ENCODE measurements around the gene ZNF148.

ZNF148 gene

GRCh38 chr3:125331243-125331642, 43.9 kb downstream of the ZNF148 start:
- DNase-seq (ENCODE audit: extremely low read depth, low read depth): no peak
- TF ChIP-seq CTCF (IDR thresholded peaks at IDR 0.05; ENCODE audit: low read depth, low read length): no peak

- DNase-seq (ENCODE audit: extremely low read depth, low read depth): no peak
- TF ChIP-seq CTCF (IDR thresholded peaks at IDR 0.05; ENCODE audit: low read depth, low read length): no peak
Observed at GRCh38 chr3:125326957-125327356, 48.2 kb downstream of the ZNF148 start.

DNA sequence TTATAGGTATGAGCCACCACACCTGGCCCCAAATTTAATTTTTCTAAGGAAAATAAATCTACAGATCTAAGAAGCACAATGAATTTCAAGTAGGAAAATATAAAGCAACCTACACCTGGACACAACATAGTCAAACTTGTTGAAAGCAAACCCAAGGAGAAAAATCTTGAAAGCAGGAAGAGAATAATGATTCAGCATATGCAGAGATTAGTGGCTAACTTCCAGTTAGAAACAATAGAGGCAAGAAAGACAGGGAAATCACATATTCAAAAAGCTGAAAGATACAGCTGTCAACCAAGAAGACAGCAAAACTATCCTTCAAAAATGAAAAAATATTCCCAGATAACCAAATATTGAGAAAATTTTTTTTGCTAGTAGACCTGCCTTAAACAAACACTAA, 49.4 kb downstream of the ZNF148 start:
- DNase-seq (ENCODE audit: extremely low read depth, low read depth): no peak
- TF ChIP-seq CTCF (IDR thresholded peaks at IDR 0.05; ENCODE audit: low read depth, low read length): no peak

DNA sequence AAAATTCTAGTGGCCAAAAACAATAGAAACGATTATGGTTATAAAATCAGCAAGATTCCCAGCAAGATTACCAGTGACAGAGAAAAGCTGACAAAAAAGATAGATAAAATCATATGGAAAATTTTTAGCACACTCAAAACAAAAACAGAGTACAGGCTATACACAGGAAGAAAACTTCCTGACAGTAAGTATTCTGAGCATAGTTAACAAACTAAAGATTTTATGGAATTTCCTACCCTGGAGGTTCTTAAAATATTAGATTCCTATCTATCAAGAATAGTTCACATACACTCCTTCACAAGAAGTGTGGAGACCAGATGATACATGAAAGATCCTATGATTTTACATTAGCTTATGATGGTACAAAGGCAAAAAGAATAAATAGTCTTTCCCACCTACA, 50.8 kb downstream of the ZNF148 start:
- no peak for TF ChIP-seq CTCF (IDR thresholded peaks at IDR 0.05; ENCODE audit: low read depth, low read length)
- no peak for DNase-seq (ENCODE audit: extremely low read depth, low read depth)

GRCh38 chr3:125322917-125323316, 52.2 kb downstream of the ZNF148 start:
- TF ChIP-seq CTCF (IDR thresholded peaks at IDR 0.05; ENCODE audit: low read depth, low read length): no peak
- DNase-seq (ENCODE audit: extremely low read depth, low read depth): no peak

GRCh38 chr3:125322166-125322565, 53.0 kb downstream of the ZNF148 start:
- no peak for TF ChIP-seq CTCF (IDR thresholded peaks at IDR 0.05; ENCODE audit: low read depth, low read length)
- DNase-seq (ENCODE audit: extremely low read depth, low read depth): no peak

GRCh38 chr3:125319765-125320164, 55.4 kb downstream of the ZNF148 start:
- TF ChIP-seq CTCF (IDR thresholded peaks at IDR 0.05; ENCODE audit: low read depth, low read length): no peak
- DNase-seq (ENCODE audit: extremely low read depth, low read depth): no peak

Data from AG09319 (cell line).